Activated T-cell treated with anti-CD3 and anti-CD28 coated beads, Interleukin-2, amount 50 U/mL, for 72 hours (primary cell): Measurements from ENCODE around the gene ZNF780B. TPM values are rescaled to one million over a fixed set of nuclear protein-coding genes. Genes with fewer than 3 reads are reported as not detected.
A peak's percentile ranks its signal among the peaks of the same experiment; 100 is the strongest.

ENCODE experiments used
- ATAC-seq, 2 donors: fragments of 150-1000 bp; cut with Tn5 transposase; replicated peaks in 1 of 2; 2 replicates each; pipeline ENCODE4 v1.10.0; 2021; ENCODE audit warnings: moderate library complexity in 2 of 2, mild to moderate bottlenecking in 1 of 2
- DNase-seq, 2 donors: peaks; one replicate each; pipeline ENCODE4 v3.0.0; 2021 to 2022; ENCODE audit warnings: mixed read lengths in 1 of 2
- H3K27ac Mint-ChIP-seq: one replicate; pipeline ENCODE4 v1.8.0; 2022; ENCODE audit warnings: mild to moderate bottlenecking, moderate library complexity, mixed read lengths
- H3K27me3 Mint-ChIP-seq: one replicate; pipeline ENCODE4 v1.8.0; 2022; ENCODE audit warnings: low read depth, mixed read lengths
- H3K36me3 Mint-ChIP-seq, 2 donors: one replicate each; pipeline ENCODE4 v1.8.0; 2022; ENCODE audit warnings: mixed read lengths in 2 of 2, mild to moderate bottlenecking in 1 of 2; ENCODE audit not compliant: insufficient read depth in 2 of 2
- H3K4me1 Mint-ChIP-seq: one replicate; pipeline ENCODE4 v1.8.0; 2022; ENCODE audit warnings: low read depth, mixed read lengths
- H3K4me3 Mint-ChIP-seq, 2 donors: one replicate each; pipeline ENCODE4 v1.8.0; 2022; ENCODE audit warnings: mild to moderate bottlenecking in 2 of 2, mixed read lengths in 2 of 2, moderate library complexity in 2 of 2
- H3K9me3 Mint-ChIP-seq, 2 donors: one replicate each; pipeline ENCODE4 v1.8.0; 2022; ENCODE audit warnings: mixed read lengths in 2 of 2
- total RNA-seq, 2 donors: library from RNA; stranded (reverse); gene quantifications; one replicate each; pipeline ENCODE4 v1.2.3, GENCODE V29; 2022

ZNF780B gene
- total RNA-seq = 10 to 100 TPM; 11.7 to 15.9 TPM

DNA sequence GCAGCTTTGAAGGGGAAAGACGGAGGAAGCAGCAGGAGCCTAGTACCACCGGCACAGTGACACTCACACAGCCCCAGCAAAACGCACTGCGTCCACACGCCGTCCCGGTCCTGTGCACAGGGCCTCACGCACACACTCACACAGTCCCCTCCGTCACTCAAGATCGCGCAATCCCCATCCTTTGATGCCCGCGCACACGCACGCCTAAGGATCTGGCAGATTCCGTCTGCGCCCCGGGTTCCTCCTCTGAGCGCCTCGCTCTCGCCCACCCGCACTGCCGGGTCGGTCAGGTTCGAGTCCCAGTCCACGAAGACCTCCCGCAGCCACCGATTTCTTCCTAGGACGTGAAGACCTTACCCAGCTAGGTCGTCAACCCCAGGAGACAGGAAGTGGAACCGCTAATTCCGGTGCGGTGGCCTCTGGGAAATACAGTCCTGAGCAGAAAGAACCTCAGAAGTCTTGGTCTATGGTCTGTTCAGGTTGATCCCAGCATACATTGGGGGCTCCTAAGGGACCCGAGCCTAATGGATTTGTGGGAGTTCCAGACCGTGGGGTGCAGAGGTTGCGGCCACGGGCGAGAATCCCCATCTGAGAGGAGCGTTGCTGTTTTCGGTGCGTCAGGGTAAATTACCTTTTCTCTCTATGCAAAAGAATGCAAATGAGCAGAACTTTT, at the start of gene ZNF780B:
TSS of gene ZNF780B (minus strand) at position 400 of the 673 bp plus-strand sequence. CDS start 5,899 bp downstream, outside the sequence.
- Mint-ChIP-seq H3K9me3 (peaks cover 11% of the 10 kb centered on the region in 2 donors), H3K4me3 (peak within 1 kb of the TSS; percentile 98 to 100), H3K4me1 (peaks cover 42% of the 10 kb centered on the region), H3K27ac (peak within 1 kb of the TSS; percentile 99), H3K36me3 (peaks cover 14 to 28% of the 10 kb centered on the region in 2 donors), H3K27me3 (peaks cover 5% of the 10 kb centered on the region)
- DNase-seq (peak; percentile 71 to 72), ATAC-seq (peak; percentile 94 to 95)

DNA sequence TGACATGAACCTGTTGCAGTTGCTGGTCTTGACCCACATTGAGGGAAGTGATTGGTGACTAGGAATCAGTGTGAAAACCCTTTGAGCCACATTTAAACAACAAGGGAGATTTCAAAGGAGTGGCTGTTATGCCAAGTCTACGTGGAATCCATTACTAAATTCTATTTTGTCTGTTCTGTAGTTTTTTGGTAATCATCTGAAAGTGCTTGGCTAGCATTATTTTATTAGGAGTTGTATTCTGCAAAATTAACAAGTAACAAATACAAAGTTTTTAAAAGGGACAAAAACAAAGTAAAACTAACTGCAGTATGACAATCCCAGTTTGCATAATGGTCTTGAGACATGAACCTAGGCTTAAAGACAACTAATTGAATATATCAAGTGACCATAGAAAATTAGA, 48.7 kb upstream of the ZNF780B start:
- ATAC-seq (no peak), DNase-seq (no peak)
- Mint-ChIP-seq H3K27ac (no peak overlapping the region), H3K4me3 (no peak overlapping the region), H3K4me1 (no peaks in the 10 kb centered on the region), H3K27me3 (no peaks in the 10 kb centered on the region), H3K9me3 (no peaks in the 10 kb centered on the region), H3K36me3 (no peaks in the 10 kb centered on the region)

DNA sequence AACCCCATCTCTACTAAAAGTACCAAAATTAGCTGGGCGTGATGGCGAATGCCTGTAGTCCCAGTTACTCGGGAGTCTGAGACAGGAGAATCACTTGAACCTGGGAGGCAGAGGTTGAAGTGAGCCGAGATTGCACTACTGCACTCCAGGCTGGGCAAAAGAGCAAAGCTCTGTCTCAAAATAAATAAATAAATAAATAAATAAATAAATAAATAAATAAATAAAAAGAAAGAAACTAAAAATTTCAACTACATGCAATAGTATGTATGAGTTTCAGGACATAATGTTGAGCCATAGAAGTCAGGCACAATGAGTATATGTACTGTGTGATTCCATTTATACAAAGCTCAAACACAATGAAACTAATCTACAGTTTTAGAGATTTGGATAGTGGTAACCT, 47.6 kb upstream of the ZNF780B start:
- ATAC-seq = no peak
- H3K9me3 Mint-ChIP-seq = no peaks in the 10 kb centered on the region
- H3K36me3 Mint-ChIP-seq = no peaks in the 10 kb centered on the region
- no peak for DNase-seq
- peaks cover 8% of the 10 kb centered on the region for H3K27me3 Mint-ChIP-seq
- H3K4me1 Mint-ChIP-seq = no peaks in the 10 kb centered on the region
- H3K27ac Mint-ChIP-seq = no peak overlapping the region
- H3K4me3 Mint-ChIP-seq = no peak overlapping the region

DNA sequence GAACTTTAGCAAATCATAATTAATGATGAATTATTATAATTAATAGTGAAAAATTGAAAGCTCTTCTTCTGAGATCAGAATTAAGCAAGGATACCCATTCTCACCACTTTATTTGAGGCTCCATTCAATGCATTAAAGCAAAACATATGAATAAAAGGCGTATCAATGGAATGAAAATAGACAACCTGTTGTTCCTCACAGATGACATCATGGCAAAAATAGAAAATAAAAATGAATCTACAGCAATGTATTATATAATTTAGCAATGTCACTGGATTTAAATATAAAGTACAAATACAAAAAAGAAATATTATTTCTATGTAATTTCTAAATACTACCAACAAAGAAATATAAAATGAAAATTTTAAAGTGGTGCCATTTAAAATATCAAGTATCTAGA, 45.8 kb upstream of the ZNF780B start:
- H3K4me3 Mint-ChIP-seq = no peak overlapping the region
- DNase-seq (no peak), ATAC-seq (no peak)
- H3K27ac Mint-ChIP-seq = no peak overlapping the region
- H3K9me3 Mint-ChIP-seq = no peaks in the 10 kb centered on the region
- H3K4me1 Mint-ChIP-seq = no peaks in the 10 kb centered on the region
- no peaks in the 10 kb centered on the region for H3K36me3 Mint-ChIP-seq
- H3K27me3 Mint-ChIP-seq = peaks cover 9% of the 10 kb centered on the region

DNA sequence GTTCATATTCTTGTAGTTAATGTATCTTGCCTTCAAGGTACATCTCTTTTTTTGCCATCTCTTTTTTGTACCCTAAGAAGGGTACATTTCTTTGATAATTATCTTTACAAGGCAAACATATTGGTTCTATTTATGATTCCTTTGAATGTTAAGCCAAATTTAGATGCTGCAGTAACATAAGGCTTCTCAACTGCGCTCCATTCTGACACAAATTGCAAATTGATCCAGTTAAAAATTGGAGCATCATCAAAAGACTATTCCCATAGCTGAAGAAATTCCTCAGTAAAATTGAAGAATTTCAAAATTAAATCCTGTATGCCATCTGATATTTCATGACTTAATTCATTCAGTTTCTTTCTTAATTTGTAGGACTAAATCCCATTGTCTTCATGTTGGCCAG, 37.4 kb upstream of the ZNF780B start:
- Mint-ChIP-seq H3K36me3 (peaks cover 4% of the 10 kb centered on the region in 2 donors), H3K4me1 (peaks cover 25% of the 10 kb centered on the region), H3K27ac (no peak overlapping the region), H3K9me3 (no peaks in the 10 kb centered on the region), H3K4me3 (no peak overlapping the region), H3K27me3 (no peaks in the 10 kb centered on the region)
- ATAC-seq (no peak), DNase-seq (no peak)

DNA sequence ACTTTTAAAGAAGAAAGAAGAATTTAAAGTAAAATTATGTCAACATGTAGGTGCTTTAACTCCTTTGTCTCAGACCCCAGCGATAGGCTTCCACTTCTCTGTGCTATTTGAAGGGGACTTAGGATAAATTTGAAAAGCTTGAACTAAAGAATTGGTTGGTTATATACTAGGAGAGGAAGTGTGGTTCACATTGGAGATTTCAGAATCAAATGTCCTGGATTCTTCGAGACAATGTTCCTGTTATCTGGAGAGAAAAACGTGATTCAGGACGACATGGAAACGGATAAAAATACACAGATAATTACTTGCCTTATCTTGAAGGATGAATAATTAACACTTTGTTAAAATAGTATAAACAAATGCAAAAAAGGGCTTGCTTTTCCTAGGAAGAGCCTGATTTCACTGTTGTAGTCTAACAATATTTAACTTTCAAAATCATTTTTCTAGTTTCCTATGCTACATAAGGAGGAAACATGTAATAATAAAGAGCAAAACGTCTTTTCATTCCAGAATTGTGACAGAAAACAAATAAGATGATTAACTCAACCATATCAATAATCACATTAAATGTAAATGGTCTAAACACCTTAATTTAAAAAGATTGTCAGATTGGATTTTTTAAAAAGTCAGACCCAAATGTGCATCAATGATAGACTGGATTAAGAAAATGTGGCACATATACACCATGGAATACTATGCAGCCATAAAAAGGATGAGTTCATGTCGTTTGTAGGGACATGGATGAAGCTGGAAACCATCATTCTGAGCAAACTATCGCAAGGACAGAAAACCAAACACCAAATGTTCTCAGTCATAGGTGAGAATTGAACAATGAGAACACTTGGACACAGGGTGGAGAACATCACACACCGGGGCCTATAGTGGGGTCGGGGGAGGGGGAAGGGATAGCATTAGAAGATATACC, 35.4 kb upstream of the ZNF780B start:
- DNase-seq = no peak
- peaks cover 36% of the 10 kb centered on the region for H3K4me1 Mint-ChIP-seq
- H3K36me3 Mint-ChIP-seq = peaks cover 10 to 13% of the 10 kb centered on the region in 2 donors
- H3K27me3 Mint-ChIP-seq = no peaks in the 10 kb centered on the region
- ATAC-seq = no peak
- H3K27ac Mint-ChIP-seq = peak overlapping the region; percentile 100
- H3K4me3 Mint-ChIP-seq = peak overlapping the region; percentile 99 to 100
- H3K9me3 Mint-ChIP-seq = peaks cover 0 to 6% of the 10 kb centered on the region in 2 donors

DNA sequence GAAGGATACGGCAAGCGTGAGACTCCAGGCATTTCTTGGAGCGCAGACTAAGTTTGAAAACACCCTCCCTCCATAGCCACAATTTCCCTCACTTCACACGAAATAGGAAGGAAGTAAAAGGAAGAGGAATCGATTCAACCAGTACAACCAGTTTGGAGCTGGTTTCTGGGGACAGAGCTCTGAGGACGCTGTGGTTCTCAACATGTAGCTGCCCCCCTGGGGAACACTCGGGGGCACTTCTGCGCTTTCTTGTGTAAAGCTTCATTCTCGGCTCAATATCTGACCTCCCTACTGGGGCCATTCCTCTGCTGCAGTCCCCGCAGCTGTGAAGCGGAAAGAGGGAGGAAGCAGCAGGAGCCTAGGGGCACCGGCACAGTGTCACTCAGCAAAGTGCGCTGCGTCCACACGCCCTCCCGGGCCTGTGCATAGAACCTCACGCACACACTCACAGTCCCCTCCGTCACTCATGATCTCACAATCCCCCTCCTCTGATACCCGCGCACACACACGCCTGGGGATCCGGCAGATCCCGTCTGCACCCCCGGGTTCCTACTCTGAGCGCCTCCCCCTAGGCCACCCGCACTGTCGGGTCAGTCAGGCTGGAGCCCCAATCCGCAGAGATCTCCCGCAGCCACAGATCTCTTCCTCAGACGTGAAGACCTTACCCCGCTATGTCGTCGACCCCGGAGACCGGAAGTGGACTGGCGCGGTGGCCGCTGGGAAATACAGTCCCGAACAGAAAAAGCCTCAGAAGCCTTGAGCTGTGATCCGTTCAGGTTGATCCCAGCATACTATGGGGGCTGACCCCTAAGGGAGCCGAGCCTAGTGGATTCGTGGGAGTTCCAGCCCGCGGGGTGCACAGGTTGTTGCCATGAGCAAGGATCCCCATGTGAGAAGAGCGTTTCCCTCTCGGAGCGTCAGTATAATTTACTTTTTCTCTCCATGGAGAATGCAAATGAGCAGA, 34.5 kb upstream of the ZNF780B start, which contains the start of gene ZNF780A:
TSS of gene ZNF780A (minus strand) at position 703 of the 964 bp plus-strand sequence. CDS start 6,190 bp downstream, outside the sequence.
- peak within 1 kb of the TSS; percentile 99 to 100 for H3K4me3 Mint-ChIP-seq
- peak within 1 kb of the TSS; percentile 100 for H3K27ac Mint-ChIP-seq
- DNase-seq = peak; percentile 83 to 84
- H3K27me3 Mint-ChIP-seq = no peaks in the 10 kb centered on the region
- peaks cover 36% of the 10 kb centered on the region for H3K4me1 Mint-ChIP-seq
- H3K9me3 Mint-ChIP-seq = peaks cover 0 to 6% of the 10 kb centered on the region in 2 donors
- peak; percentile 93 to 95 for ATAC-seq
- H3K36me3 Mint-ChIP-seq = peaks cover 10 to 13% of the 10 kb centered on the region in 2 donors

DNA sequence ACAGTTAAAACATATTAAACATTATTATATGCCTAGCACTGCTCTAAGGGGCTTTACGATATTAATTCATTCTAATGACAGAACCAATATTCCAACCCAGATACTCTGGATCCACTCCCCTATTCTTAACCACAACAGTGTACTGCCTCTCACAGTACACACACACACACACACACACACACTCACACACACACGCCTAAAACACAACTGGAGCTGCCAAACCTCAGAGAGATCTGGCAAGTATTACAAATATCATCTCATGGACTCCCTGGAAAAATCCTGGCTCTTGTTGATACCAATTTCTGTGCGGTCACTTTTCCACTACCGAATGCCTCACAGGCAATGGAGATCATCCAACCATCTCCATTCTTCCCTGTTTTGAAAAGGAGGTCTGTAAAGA, 33.4 kb upstream of the ZNF780B start:
- Mint-ChIP-seq H3K36me3 (peaks cover 10 to 15% of the 10 kb centered on the region in 2 donors), H3K4me1 (peaks cover 36% of the 10 kb centered on the region), H3K9me3 (peaks cover 0 to 6% of the 10 kb centered on the region in 2 donors), H3K4me3 (peak overlapping the region; percentile 99 to 100), H3K27ac (peak overlapping the region; percentile 100), H3K27me3 (no peaks in the 10 kb centered on the region)
- DNase-seq = no peak
- ATAC-seq = no peak

DNA sequence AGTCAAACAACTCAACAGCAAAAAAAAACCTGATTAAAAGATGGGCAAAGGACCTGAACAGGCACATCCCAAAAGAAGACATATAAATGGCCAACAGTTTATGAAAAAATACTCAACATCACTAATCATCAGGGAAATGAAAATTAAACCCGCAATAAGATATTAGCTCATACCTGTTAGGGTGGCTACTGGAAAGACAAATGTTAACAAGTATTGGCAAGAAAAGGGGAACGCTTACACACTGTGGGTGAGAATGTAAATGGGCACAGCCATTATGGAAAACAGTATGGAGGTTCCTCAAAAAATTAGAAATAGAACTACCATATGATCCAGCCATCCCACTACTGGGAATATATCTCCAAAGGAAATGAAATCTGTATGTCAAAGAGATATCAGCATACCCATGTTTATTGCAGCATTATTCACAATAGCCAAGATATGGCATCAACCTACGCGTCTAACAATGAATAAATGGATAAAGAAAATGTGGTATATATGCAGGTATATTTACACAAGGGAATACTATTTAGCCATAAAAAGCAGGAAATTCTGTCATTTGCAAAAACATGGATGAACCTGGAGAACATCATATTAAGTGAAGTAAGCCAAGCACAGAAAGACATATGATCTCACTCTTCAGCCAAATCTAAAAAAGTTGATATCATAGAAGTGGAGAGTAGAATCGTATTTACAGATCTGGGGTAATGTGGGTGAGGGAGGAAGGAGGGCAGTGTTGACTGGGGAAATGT, 32.4 kb upstream of the ZNF780B start:
- H3K9me3 Mint-ChIP-seq = peaks cover 0 to 6% of the 10 kb centered on the region in 2 donors
- H3K4me1 Mint-ChIP-seq = peaks cover 36% of the 10 kb centered on the region
- H3K27me3 Mint-ChIP-seq = no peaks in the 10 kb centered on the region
- H3K27ac Mint-ChIP-seq = no peak overlapping the region
- DNase-seq (no peak), ATAC-seq (no peak)
- H3K36me3 Mint-ChIP-seq = peaks cover 13 to 19% of the 10 kb centered on the region in 2 donors
- H3K4me3 Mint-ChIP-seq = peak overlapping the region; percentile 16 to 56

DNA sequence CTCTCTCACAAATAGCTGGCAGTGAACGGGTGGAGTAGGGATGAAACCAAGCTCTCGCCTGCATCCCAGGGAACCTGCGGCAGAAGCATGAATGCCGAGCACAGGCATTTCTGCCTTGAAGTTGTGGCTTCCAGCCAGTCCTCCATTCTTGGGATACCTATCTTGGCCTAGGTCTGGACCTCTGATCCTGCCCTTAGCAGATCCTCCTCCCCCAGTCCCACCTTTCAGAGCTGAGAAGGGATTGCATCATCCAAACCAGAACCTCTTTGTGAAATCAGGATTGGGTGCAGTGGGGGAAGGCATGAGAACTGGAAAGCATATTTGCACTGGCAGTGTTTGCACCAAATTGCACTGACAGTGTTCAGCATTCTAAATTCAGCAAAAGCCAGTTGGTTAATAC, 28.9 kb upstream of the ZNF780B start:
- ATAC-seq (no peak), DNase-seq (no peak)
- Mint-ChIP-seq H3K4me3 (no peak overlapping the region), H3K36me3 (peaks cover 29 to 38% of the 10 kb centered on the region in 2 donors), H3K27me3 (no peaks in the 10 kb centered on the region), H3K27ac (no peak overlapping the region), H3K9me3 (peaks cover 0 to 6% of the 10 kb centered on the region in 2 donors), H3K4me1 (peaks cover 25% of the 10 kb centered on the region)

DNA sequence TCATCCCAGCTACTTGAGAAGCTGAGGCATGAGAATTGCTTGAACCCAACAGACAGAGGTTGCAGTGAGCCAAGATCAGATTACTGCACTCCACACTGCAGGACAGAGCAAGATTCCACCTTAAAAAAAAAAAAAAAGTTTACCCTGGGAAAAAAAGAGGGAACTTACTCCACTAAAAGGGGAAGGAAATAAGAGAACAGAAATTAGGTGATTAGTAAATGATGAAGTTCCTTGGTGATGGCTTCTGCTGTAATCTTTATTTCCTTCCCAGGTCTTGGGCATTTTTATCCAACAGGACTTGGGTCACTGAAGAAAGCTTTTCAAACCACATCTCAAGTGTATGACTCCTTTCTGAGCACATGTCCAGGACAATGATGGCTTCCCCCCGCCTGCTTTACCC, 25.4 kb upstream of the ZNF780B start:
- Mint-ChIP-seq H3K4me1 (no peaks in the 10 kb centered on the region), H3K36me3 (peaks cover 42 to 61% of the 10 kb centered on the region in 2 donors), H3K27ac (peak overlapping the region; percentile 8), H3K27me3 (no peaks in the 10 kb centered on the region), H3K9me3 (peaks cover 18 to 23% of the 10 kb centered on the region in 2 donors), H3K4me3 (no peak overlapping the region)
- DNase-seq (no peak), ATAC-seq (no peak)

DNA sequence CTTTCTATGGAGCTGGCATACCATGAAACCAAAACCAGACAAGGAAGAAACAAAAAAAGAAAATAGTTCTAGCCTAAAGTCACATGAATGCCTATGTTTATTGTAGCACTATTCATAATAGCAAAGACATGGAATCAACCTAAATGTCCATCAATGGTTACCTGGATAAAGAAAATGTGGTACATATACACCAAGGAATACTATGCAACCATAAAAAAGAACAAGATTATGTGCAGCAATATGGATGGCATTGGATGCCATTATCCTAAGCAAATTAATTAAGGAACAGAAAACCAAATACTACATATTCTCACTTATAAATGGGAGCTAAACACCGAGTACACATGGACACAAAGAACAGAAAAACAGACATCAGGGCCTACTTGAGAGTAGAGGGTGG, 24.3 kb upstream of the ZNF780B start:
- peaks cover 22 to 23% of the 10 kb centered on the region in 2 donors for H3K9me3 Mint-ChIP-seq
- H3K4me1 Mint-ChIP-seq = no peaks in the 10 kb centered on the region
- H3K27ac Mint-ChIP-seq = no peak overlapping the region
- ATAC-seq = no peak
- H3K4me3 Mint-ChIP-seq = no peak overlapping the region
- no peaks in the 10 kb centered on the region for H3K27me3 Mint-ChIP-seq
- H3K36me3 Mint-ChIP-seq = peaks cover 50 to 71% of the 10 kb centered on the region in 2 donors
- DNase-seq = no peak
